NK-92 (cell line): ENCODE data around the gene NCMAP.

Experiments
- DNase-seq: peaks from one replicate; lab custom pipeline; 2025; ENCODE audit not compliant: unreplicated experiment; lab: John Stamatoyannopoulos, UW

The NCMAP gene

GRCh38 chr1:24621121-24621520 is 65.2 kb downstream of the NCMAP start:
- DNase-seq, result no peak

- DNase-seq, result no peak
Measured at GRCh38 chr1:24622218-24622617, 66.3 kb downstream of the NCMAP start.

- DNase-seq, result no peak
Measured at GRCh38 chr1:24632832-24633175, 76.9 kb downstream of the NCMAP start.

- DNase-seq, result no peak
Measured at GRCh38 chr1:24635195-24635843, 79.4 kb downstream of the NCMAP start.

GRCh38 chr1:24636661-24637357 is 80.9 kb downstream of the NCMAP start:
- DNase-seq, result no peak

GRCh38 chr1:24639094-24639493 is 83.2 kb downstream of the NCMAP start:
- no peak for DNase-seq

GRCh38 chr1:24639881-24640280 is 84.0 kb downstream of the NCMAP start:
- DNase-seq, result no peak

GRCh38 chr1:24640288-24640687 is 84.4 kb downstream of the NCMAP start:
- no peak for DNase-seq

- DNase-seq, result no peak
Measured at GRCh38 chr1:24641646-24642151, 85.8 kb downstream of the NCMAP start.

- DNase-seq, result peak; percentile 93
Measured at GRCh38 chr1:24642481-24643362, 86.8 kb downstream of the NCMAP start, which contains the start of gene SRRM1. TSS of gene SRRM1 (plus strand) at chr1:24643302. CDS start at chr1:24643327, 25 bp downstream.

- no peak for DNase-seq
Measured at GRCh38 chr1:24643363-24644099, 87.6 kb downstream of the NCMAP start.

GRCh38 chr1:24644100-24644384 is 88.2 kb downstream of the NCMAP start:
- no peak for DNase-seq

- DNase-seq, result no peak
Measured at GRCh38 chr1:24648919-24649318, 93.0 kb downstream of the NCMAP start.

- no peak for DNase-seq
Measured at GRCh38 chr1:24652382-24652781, 96.5 kb downstream of the NCMAP start.

- DNase-seq, result no peak
Measured at GRCh38 chr1:24654010-24654409, 98.1 kb downstream of the NCMAP start.

GRCh38 chr1:24656046-24656445 is 100.2 kb downstream of the NCMAP start:
- DNase-seq, result no peak

GRCh38 chr1:24657781-24658180 is 101.9 kb downstream of the NCMAP start:
- no peak for DNase-seq
